ENCODE measurements around the gene HLA-DPA1. TPM values are rescaled to one million over a fixed set of nuclear protein-coding genes. Genes with fewer than 3 reads are reported as not detected.

The HLA-DPA1 gene
- total RNA-seq, 1 donor from 2014 or later = 2.8 TPM

DNA sequence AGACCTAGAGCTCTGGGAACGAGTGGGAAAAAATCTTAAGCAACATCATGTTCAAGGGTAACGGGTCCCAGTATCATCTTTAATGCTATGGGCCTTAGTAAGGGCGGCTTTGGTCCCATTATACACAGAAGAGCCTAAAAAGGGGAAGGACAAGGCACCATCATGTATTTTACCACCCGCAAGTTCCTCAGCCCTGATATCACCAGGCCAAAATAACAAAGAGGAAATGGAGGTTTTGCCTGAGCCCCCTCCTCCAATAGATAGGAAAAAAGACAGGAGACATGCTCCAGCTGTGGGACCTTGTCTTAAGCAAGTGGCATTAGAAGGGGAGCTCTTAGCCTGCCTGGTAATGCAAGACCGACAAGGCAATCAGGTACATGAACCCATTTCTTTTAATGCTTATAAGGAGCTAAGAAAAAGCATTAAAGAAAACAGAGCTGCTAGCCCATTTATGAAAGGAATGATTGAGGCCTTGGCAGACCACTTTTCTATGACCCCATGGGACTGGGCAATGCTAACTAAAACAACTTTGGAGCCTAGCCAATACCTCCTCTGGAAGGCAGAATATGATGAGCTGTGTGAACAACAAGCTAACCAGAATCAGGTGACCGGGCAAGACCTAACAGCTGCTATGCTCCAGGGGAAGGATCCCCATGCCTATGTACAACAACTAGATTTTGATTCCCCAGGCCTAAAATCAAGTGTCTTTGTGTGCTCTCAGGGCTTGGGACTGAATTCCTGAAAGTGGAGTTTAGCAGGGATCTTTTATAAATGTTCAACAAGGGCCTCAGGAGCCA is 23.2 kb downstream of the HLA-DPA1 start:
- H3K9me3 ChIP-seq (ENCODE audit: low read depth) = no peaks in the 10 kb centered on the region
- no peaks in the 10 kb centered on the region for H4K20me1 ChIP-seq (ENCODE audit: low read depth)
- H3K4me1 Mint-ChIP-seq = peaks cover 10% of the 10 kb centered on the region
- H3K4me2 ChIP-seq = no peak overlapping the region
- H3K27me3 Mint-ChIP-seq (ENCODE audit: insufficient read depth, low read depth) = peaks cover 6% of the 10 kb centered on the region
- TF ChIP-seq, protein P1, sequence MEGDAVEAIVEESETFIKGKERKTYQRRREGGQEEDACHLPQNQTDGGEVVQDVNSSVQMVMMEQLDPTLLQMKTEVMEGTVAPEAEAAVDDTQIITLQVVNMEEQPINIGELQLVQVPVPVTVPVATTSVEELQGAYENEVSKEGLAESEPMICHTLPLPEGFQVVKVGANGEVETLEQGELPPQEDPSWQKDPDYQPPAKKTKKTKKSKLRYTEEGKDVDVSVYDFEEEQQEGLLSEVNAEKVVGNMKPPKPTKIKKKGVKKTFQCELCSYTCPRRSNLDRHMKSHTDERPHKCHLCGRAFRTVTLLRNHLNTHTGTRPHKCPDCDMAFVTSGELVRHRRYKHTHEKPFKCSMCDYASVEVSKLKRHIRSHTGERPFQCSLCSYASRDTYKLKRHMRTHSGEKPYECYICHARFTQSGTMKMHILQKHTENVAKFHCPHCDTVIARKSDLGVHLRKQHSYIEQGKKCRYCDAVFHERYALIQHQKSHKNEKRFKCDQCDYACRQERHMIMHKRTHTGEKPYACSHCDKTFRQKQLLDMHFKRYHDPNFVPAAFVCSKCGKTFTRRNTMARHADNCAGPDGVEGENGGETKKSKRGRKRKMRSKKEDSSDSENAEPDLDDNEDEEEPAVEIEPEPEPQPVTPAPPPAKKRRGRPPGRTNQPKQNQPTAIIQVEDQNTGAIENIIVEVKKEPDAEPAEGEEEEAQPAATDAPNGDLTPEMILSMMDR (IDR thresholded peaks at IDR 0.05) = no peak
- TF ChIP-seq EZH2 (IDR thresholded peaks at IDR 0.05) = no peak
- TF ChIP-seq EZH2phosphoT487 (IDR thresholded peaks at IDR 0.05) = no peak
- no peaks in the 10 kb centered on the region for H3K36me3 ChIP-seq
- no peak overlapping the region for H3K4me3 ChIP-seq
- H3K9me3 Mint-ChIP-seq = peaks cover 13% of the 10 kb centered on the region
- no peak overlapping the region for H3K27ac ChIP-seq
- no peak overlapping the region for H3K4me3 Mint-ChIP-seq
- DNase-seq (ENCODE audit: low spot score) = no peak
- H3K27me3 ChIP-seq = no peaks in the 10 kb centered on the region
- peak overlapping the region; percentile 7 for H3K27ac Mint-ChIP-seq
- H3K79me2 ChIP-seq (ENCODE audit: low read depth) = no peaks in the 10 kb centered on the region
- H3K36me3 Mint-ChIP-seq = no peaks in the 10 kb centered on the region
- H3F3A ChIP-seq (ENCODE audit: low read depth) = no peaks in the 10 kb centered on the region
- no peak overlapping the region for H2AFZ ChIP-seq (replicated peaks)
- H3K9ac ChIP-seq = no peak overlapping the region
- peaks cover 7% of the 10 kb centered on the region for H3K4me1 ChIP-seq

DNA sequence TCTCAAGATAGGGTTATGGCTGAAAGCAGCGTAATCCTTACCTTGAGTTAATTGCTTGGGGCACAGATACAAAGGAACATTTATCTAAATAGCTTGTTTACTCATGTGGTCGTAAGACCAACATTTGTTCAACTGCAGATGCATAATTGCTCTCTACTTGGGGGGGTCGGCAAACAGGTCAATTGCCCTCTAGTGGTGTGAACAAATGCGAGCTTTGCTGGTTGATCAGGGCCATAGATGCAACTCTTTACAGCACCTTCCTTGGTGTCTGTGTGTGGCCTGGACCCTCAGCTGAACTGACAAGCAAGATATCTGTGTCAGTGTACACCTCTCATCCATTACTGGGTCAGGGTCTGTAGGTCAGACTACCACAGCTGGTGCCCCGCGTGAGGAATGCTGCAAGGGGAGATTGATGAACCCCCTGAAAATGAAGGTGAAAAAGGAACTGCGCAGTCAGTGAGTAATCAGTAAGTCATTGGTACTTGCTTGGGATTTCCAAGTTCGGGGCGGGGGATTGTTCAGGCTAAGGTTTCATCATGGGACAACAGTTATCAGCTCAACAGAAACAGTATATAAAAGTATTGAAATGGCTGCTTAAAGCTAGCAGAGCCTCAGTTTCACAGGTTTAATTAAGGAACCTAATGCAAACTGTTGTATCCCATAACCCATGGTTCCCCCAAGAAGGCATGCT is 24.0 kb downstream of the HLA-DPA1 start:
- H3K4me3 Mint-ChIP-seq = no peak overlapping the region
- H4K20me1 ChIP-seq (ENCODE audit: low read depth) = no peaks in the 10 kb centered on the region
- H3F3A ChIP-seq (ENCODE audit: low read depth) = no peaks in the 10 kb centered on the region
- H3K36me3 ChIP-seq = no peaks in the 10 kb centered on the region
- no peaks in the 10 kb centered on the region for H3K79me2 ChIP-seq (ENCODE audit: low read depth)
- no peak for TF ChIP-seq EZH2 (IDR thresholded peaks at IDR 0.05)
- TF ChIP-seq, protein P1 (IDR thresholded peaks at IDR 0.05) = peak; percentile 45
- TF ChIP-seq EZH2phosphoT487 (IDR thresholded peaks at IDR 0.05) = no peak
- H3K27me3 Mint-ChIP-seq (ENCODE audit: insufficient read depth, low read depth) = peaks cover 6% of the 10 kb centered on the region
- no peaks in the 10 kb centered on the region for H3K27me3 ChIP-seq
- H3K4me1 ChIP-seq = peaks cover 7% of the 10 kb centered on the region
- no peak overlapping the region for H3K9ac ChIP-seq
- no peak overlapping the region for H3K27ac ChIP-seq
- H3K36me3 Mint-ChIP-seq = no peaks in the 10 kb centered on the region
- H2AFZ ChIP-seq (replicated peaks) = no peak overlapping the region
- H3K9me3 ChIP-seq (ENCODE audit: low read depth) = no peaks in the 10 kb centered on the region
- H3K9me3 Mint-ChIP-seq = peaks cover 13% of the 10 kb centered on the region
- H3K4me3 ChIP-seq = no peak overlapping the region
- H3K4me2 ChIP-seq = no peak overlapping the region
- H3K27ac Mint-ChIP-seq = no peak overlapping the region
- DNase-seq (ENCODE audit: low spot score) = peak; percentile 17
- H3K4me1 Mint-ChIP-seq = peaks cover 10% of the 10 kb centered on the region

DNA sequence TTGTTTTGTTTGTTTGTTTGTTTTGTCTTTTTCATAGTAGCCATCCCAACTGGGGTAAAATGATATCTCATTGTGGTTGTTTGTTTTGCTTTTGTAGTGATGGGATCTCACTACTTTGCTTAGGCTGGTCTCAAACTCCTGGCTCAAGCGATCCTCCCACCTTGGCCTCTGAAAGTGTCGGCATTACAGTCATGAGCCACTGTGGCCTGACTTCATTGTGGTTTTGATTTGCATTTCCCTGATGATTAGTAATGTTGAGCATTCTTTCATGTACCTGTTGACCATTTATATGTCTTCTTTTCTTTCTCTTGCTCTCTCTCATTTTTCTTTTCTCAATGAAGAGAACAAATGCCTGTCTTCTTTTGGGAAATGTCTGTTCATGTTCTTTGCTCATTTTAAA is 33.3 kb downstream of the HLA-DPA1 start:
- TF ChIP-seq, protein P1 (IDR thresholded peaks at IDR 0.05) = no peak
- TF ChIP-seq EZH2phosphoT487 (IDR thresholded peaks at IDR 0.05) (no peak), EZH2 (IDR thresholded peaks at IDR 0.05) (no peak)
- no peaks in the 10 kb centered on the region for H3K9me3 ChIP-seq (ENCODE audit: low read depth)
- Mint-ChIP-seq H3K4me3 (no peak overlapping the region), H3K36me3 (no peaks in the 10 kb centered on the region), H3K27ac (no peak overlapping the region), H3K9me3 (no peaks in the 10 kb centered on the region), H3K27me3 (ENCODE audit: insufficient read depth, low read depth) (peaks cover 6% of the 10 kb centered on the region), H3K4me1 (no peaks in the 10 kb centered on the region)
- no peaks in the 10 kb centered on the region for H3K79me2 ChIP-seq (ENCODE audit: low read depth)
- H3K4me3 ChIP-seq = no peak overlapping the region
- H3K36me3 ChIP-seq = no peaks in the 10 kb centered on the region
- H2AFZ ChIP-seq (replicated peaks) = no peak overlapping the region
- no peak for DNase-seq (ENCODE audit: low spot score)
- peaks cover 12% of the 10 kb centered on the region for H3K27me3 ChIP-seq
- H4K20me1 ChIP-seq (ENCODE audit: low read depth) = no peaks in the 10 kb centered on the region
- H3K27ac ChIP-seq = no peak overlapping the region
- H3K4me2 ChIP-seq = no peak overlapping the region
- no peaks in the 10 kb centered on the region for H3F3A ChIP-seq (ENCODE audit: low read depth)
- no peak overlapping the region for H3K9ac ChIP-seq
- no peaks in the 10 kb centered on the region for H3K4me1 ChIP-seq

All from neural progenitor cell (in vitro differentiated cells).